ENCODE data around the gene NUMB.
"Not testable (repeated sequence)": the region's sequence is repeated elsewhere in the genome, so short reads cannot be mapped to it uniquely, and the experiment has no call there.

The NUMB gene

DNA sequence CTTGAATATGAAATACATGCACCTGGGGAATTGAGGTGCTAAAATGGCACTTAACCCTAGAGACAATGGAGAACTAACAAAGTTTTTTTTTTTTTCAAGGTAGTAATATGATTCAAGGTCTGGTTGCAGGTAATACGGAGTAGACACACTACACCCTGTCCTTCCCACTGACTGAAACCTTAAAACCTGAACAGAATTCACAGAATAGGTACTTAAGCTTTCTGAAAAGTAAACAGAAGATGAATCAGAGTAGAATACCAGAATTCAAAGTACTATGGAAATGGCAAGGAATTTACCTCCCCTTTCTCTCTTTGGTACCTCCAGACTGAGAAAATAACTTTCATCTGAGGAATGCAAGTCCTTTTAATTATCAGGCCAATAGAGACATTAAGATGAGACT, 133.8 kb downstream of the NUMB start:
- Mint-ChIP-seq H3K4me1 (peaks cover 22% of the 10 kb centered on the region), H3K9me3 (no peaks in the 10 kb centered on the region), H3K4me3 (no peak overlapping the region), H3K36me3 (ENCODE audit: insufficient read depth) (peaks cover 5% of the 10 kb centered on the region), H3K27me3 (no peaks in the 10 kb centered on the region), H3K27ac (ENCODE audit: low read depth) (no peak overlapping the region)
- no peak for ATAC-seq (replicated peaks; ENCODE audit: extremely low read depth, poor library complexity, severe bottlenecking)
- no peak for DNase-seq (ENCODE audit: low spot score in 2 of 2)

DNA sequence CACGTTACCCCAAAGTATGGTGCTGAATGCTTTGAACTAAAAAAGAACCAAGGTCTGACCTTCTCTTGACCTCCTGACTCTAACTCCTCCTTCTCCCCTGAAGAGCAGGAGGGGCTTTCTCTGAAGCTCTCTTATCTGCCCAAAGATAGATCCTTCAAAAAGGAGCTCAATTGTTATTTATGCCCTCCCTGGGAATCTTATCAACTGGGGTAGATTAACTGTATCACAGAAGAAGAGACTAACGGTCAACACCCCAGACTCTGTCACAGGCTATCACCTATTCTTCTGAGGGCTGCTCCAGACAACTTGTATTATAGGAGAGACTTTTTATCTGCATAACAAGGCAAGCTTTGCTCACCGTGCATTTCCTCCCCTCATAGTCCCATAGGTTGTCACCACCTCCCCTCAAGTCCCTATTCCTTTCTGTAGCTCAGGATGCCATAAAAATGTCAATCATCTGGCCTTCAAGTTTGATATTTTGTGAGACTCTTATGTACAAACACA, 134.4 kb downstream of the NUMB start:
- H3K27me3 Mint-ChIP-seq = no peaks in the 10 kb centered on the region
- DNase-seq (ENCODE audit: low spot score in 2 of 2) = no peak
- no peak overlapping the region for H3K4me3 Mint-ChIP-seq
- no peak overlapping the region for H3K27ac Mint-ChIP-seq (ENCODE audit: low read depth)
- no peak for ATAC-seq (replicated peaks; ENCODE audit: extremely low read depth, poor library complexity, severe bottlenecking)
- peaks cover 22% of the 10 kb centered on the region for H3K4me1 Mint-ChIP-seq
- peaks cover 5% of the 10 kb centered on the region for H3K36me3 Mint-ChIP-seq (ENCODE audit: insufficient read depth)
- no peaks in the 10 kb centered on the region for H3K9me3 Mint-ChIP-seq

DNA sequence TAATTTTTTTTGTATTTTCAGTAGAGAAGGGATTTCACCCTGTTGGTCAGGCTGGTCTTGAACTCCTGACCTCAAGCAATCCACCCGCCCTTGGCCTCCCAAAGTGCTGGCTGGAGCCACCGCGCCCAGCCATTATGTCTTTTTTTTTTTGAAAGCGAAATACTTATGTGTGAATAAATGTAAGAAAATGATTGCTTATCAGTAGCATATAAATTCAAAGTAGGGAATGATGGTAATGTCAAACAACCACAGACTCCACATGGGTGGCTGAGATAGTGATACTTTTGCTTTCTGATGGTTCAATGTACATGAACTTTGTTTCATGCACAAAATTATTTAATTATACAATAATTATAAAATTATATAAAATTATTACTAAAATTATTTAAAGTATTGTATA, 145.2 kb downstream of the NUMB start:
- ATAC-seq (replicated peaks; ENCODE audit: extremely low read depth, poor library complexity, severe bottlenecking) (no peak), DNase-seq (ENCODE audit: low spot score in 2 of 2) (no peak)
- Mint-ChIP-seq H3K4me1 (no peaks in the 10 kb centered on the region), H3K36me3 (ENCODE audit: insufficient read depth) (peaks cover 3% of the 10 kb centered on the region), H3K27me3 (no peaks in the 10 kb centered on the region), H3K4me3 (no peak overlapping the region), H3K9me3 (no peaks in the 10 kb centered on the region), H3K27ac (ENCODE audit: low read depth) (no peak overlapping the region)

DNA sequence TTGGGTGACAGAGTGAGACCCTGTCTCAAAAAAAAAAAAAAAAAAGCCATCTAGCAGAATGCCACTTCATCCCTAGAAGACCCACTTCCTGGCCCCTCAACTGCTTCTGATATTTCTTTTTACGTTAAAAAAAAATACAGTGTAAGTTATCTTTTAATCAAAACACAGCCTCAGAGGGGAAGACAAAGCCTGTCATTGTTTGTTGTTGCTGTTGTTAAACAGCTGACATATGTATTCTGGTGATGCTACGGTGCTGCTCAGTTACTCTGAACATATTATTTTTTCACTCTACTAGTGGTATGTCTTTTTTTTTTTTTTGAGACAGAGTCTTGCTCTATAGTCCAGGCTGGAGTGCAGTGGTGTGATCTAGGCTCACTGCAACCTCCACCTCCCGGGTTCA, 145.7 kb downstream of the NUMB start:
- no peak for ATAC-seq (replicated peaks; ENCODE audit: extremely low read depth, poor library complexity, severe bottlenecking)
- no peaks in the 10 kb centered on the region for H3K9me3 Mint-ChIP-seq
- no peaks in the 10 kb centered on the region for H3K4me1 Mint-ChIP-seq
- no peak overlapping the region for H3K4me3 Mint-ChIP-seq
- no peaks in the 10 kb centered on the region for H3K27me3 Mint-ChIP-seq
- no peak for DNase-seq (ENCODE audit: low spot score in 2 of 2)
- peaks cover 3% of the 10 kb centered on the region for H3K36me3 Mint-ChIP-seq (ENCODE audit: insufficient read depth)
- H3K27ac Mint-ChIP-seq (ENCODE audit: low read depth) = no peak overlapping the region

- DNase-seq (ENCODE audit: low spot score in 2 of 2) (no peak), ATAC-seq (replicated peaks; ENCODE audit: extremely low read depth, poor library complexity, severe bottlenecking) (no peak)
- Mint-ChIP-seq H3K27me3 (no peaks in the 10 kb centered on the region), H3K4me3 (no peak overlapping the region), H3K4me1 (peaks cover 4% of the 10 kb centered on the region), H3K9me3 (no peaks in the 10 kb centered on the region), H3K36me3 (ENCODE audit: insufficient read depth) (peaks cover 3% of the 10 kb centered on the region), H3K27ac (ENCODE audit: low read depth) (no peak overlapping the region)
Measured at GRCh38 chr14:73311708-73312030, 146.7 kb downstream of the NUMB start.

DNA sequence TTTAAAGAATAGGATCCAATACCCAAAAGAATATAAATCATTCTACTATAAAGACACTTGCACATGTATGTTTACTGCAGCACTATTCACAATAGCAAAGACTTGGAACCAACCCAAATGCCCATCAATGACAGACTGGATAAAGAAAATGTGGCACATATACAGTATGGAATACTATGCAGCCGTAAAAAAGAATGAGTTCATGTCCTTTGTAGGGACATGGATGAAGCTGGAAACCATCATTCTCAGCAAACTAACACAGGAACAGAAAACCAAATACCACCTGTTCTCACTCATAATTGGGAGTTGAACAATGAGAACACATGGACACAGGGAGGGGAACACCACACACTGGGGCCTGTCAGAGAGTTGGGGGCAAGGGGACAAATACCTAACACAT, 149.1 kb downstream of the NUMB start:
- ATAC-seq (replicated peaks; ENCODE audit: extremely low read depth, poor library complexity, severe bottlenecking); H3K4me1 Mint-ChIP-seq; DNase-seq (ENCODE audit: low spot score in 2 of 2); H3K27me3 Mint-ChIP-seq; H3K4me3 Mint-ChIP-seq; H3K27ac Mint-ChIP-seq (ENCODE audit: low read depth); H3K36me3 Mint-ChIP-seq (ENCODE audit: insufficient read depth); H3K9me3 Mint-ChIP-seq: not testable (repeated sequence)

DNA sequence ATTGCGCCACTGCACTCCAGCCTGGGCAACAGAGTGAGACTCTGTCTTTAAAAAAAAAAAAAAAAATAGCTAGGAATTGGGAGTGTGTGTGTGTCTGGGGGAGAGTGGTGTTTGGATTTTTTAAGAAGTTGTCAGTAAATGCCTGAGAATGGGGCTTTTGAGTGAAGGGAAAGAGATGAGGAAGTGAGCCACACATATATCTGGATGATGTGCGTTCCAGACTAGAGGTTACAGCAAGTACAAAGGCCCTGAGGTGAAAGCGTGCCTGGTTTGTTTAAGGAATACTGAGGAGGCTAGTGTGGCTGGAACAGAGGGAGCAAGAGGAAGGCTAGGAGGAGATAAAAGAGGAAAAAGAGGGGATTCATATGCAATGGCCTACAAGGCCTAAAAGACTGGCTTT, 151.1 kb downstream of the NUMB start:
- H3K9me3 Mint-ChIP-seq = no peaks in the 10 kb centered on the region
- H3K4me1 Mint-ChIP-seq = peaks cover 4% of the 10 kb centered on the region
- H3K27ac Mint-ChIP-seq (ENCODE audit: low read depth) = no peak overlapping the region
- no peak for DNase-seq (ENCODE audit: low spot score in 2 of 2)
- H3K27me3 Mint-ChIP-seq = no peaks in the 10 kb centered on the region
- H3K36me3 Mint-ChIP-seq (ENCODE audit: insufficient read depth) = no peaks in the 10 kb centered on the region
- no peak for ATAC-seq (replicated peaks; ENCODE audit: extremely low read depth, poor library complexity, severe bottlenecking)
- H3K4me3 Mint-ChIP-seq = no peak overlapping the region

DNA sequence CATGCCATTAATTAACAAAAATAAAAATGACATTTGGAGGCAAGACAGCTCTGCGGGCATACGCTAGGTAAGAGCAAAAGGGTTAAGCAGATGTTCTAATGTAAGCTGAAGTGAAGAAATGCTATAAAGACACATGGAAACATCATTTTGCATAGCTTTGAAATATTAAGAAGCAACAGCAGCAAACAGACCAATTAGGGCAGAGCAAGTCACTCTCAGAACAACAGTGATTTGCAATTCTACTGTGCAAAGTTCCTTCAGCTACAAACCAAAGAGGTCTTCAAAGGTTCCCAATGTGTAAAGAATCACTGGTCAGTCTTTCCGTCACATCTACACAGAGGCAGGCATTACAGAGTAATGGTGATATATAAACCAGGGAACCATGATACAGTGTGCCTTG, 152.8 kb downstream of the NUMB start:
- no peak for DNase-seq (ENCODE audit: low spot score in 2 of 2)
- no peak for ATAC-seq (replicated peaks; ENCODE audit: extremely low read depth, poor library complexity, severe bottlenecking)
- H3K27ac Mint-ChIP-seq (ENCODE audit: low read depth) = no peak overlapping the region

DNA sequence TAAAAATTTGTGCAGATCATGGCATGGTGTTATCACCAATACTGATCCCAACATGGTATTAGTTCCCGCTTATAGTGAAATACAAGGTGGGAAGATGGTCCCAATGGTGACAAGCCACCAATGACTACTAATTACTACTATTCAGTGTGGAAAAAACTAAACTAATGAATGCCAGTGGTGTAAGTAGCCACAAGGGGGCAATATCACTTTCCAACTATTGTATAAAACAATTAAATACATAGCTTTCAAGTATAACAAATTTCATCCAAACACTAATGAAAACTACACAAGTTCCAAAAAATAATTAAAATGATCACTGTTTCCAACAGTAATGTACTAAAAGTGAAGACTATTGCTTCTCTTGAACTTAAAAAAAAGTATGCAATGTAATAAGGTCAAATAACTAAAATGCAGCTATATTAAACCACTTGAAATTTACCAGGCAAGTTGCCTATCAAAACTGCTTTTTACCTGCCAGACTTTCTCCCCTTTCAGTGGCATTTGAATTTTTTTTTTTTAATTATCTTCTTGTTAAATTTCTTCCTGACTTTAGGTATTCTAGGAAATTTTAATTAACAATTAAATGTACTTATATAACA, 163.0 kb downstream of the NUMB start:
- no peaks in the 10 kb centered on the region for H3K9me3 Mint-ChIP-seq
- ATAC-seq (replicated peaks; ENCODE audit: extremely low read depth, poor library complexity, severe bottlenecking) (no peak), DNase-seq (ENCODE audit: low spot score in 2 of 2) (no peak)
- no peak overlapping the region for H3K27ac Mint-ChIP-seq (ENCODE audit: low read depth)
- peaks cover 11% of the 10 kb centered on the region for H3K36me3 Mint-ChIP-seq (ENCODE audit: insufficient read depth)
- H3K4me3 Mint-ChIP-seq = no peak overlapping the region
- no peaks in the 10 kb centered on the region for H3K4me1 Mint-ChIP-seq
- H3K27me3 Mint-ChIP-seq = no peaks in the 10 kb centered on the region

More for the DNA sequence above, 152.8 kb downstream of the NUMB start:
- peaks cover 4% of the 10 kb centered on the region for H3K4me1 Mint-ChIP-seq
- no peak overlapping the region for H3K4me3 Mint-ChIP-seq
- H3K27me3 Mint-ChIP-seq = no peaks in the 10 kb centered on the region
- no peaks in the 10 kb centered on the region for H3K9me3 Mint-ChIP-seq
- no peaks in the 10 kb centered on the region for H3K36me3 Mint-ChIP-seq (ENCODE audit: insufficient read depth)

DNA sequence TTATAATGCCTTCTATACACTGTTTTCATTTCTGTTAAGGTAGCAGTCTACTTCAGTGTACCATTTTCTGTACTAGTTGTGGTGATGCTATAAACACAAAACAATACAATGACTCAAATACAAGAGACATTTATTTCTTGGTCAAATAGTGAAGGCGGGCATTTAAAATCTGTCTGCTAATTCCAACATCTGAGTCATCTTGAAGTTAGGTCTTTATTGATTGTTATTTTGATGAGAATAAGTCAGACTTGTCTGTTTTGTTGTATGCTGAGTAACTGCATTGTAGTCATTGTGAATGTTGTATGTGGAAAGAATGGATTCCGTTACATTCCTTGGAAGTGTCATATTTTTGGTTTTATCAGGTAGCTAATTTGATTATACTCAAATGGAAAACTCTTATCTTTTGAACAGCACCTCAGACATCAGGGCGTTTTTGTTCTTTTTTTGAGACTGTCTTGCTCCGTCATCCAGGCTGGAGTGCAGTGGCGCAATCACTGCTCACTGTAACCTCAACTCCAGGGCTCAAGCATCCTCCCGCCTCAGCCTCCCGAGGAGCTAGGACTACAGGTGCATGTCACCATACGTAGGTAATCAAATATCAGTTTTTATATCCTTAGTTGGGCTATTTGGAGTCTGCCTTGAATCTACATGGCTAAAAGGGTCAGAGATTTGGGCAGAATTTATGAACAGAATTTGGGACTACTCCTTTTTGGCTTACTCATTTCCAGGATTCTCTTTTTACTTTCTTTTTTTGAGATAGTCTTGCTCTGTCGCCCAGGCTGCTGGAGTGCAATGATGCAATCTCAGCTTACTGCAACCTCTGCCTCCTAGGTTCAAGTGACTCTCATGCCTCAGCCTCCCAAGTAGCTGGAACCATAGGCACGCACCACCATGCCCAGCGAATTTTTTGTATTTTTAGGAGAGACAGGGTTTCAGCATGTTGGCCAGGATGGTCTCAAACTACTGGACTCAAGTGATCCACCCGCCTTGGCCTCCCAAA, 164.3 kb downstream of the NUMB start:
- Mint-ChIP-seq H3K9me3 (no peaks in the 10 kb centered on the region), H3K27me3 (no peaks in the 10 kb centered on the region), H3K4me3 (no peak overlapping the region), H3K4me1 (no peaks in the 10 kb centered on the region), H3K27ac (ENCODE audit: low read depth) (no peak overlapping the region), H3K36me3 (ENCODE audit: insufficient read depth) (peaks cover 11% of the 10 kb centered on the region)
- DNase-seq (ENCODE audit: low spot score in 2 of 2) (no peak), ATAC-seq (replicated peaks; ENCODE audit: extremely low read depth, poor library complexity, severe bottlenecking) (no peak)

DNA sequence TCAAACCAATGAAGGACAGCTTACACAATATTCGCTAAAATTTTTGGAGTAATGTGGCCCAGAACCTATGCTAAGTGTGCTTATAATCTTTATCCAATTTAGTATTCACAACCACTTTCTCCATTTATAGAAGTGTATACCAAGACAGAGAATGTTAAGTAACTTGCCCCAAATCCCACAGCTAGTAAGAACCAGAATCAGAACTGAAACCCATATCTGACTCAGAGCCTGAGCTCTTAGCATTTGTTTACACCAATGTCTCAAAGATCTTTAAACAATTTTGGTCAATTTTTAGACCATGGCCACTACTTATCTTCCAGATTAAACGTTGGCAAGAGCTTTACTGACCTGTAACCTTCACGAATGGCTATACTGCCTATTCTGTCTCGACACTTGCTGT, 168.1 kb downstream of the NUMB start:
- Mint-ChIP-seq H3K27me3 (no peaks in the 10 kb centered on the region), H3K4me3 (no peak overlapping the region), H3K36me3 (ENCODE audit: insufficient read depth) (peaks cover 17% of the 10 kb centered on the region), H3K27ac (ENCODE audit: low read depth) (no peak overlapping the region), H3K9me3 (no peaks in the 10 kb centered on the region), H3K4me1 (no peaks in the 10 kb centered on the region)
- DNase-seq (ENCODE audit: low spot score in 2 of 2) = no peak
- no peak for ATAC-seq (replicated peaks; ENCODE audit: extremely low read depth, poor library complexity, severe bottlenecking)

DNA sequence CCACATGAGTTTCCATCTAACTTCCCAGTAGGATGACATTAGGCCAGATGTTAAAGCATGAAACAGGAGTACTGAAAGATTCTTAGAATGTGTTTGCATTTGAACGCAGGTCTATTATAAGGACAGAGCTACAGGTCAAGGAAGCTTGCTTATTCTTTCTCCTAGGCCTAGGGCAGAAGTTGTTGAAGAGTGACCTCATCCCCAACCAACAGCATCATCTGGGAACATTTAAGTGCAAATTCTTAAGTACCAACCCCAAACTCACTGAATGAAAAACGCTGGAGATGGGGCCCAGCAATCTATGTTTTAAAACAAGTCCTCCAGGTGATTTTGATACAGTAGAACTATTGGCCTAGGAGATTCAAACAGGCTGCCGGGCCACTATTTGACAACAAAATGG, 168.6 kb downstream of the NUMB start:
- DNase-seq (ENCODE audit: low spot score in 2 of 2) = no peak
- H3K27me3 Mint-ChIP-seq = no peaks in the 10 kb centered on the region
- no peaks in the 10 kb centered on the region for H3K9me3 Mint-ChIP-seq
- ATAC-seq (replicated peaks; ENCODE audit: extremely low read depth, poor library complexity, severe bottlenecking) = no peak
- peaks cover 20% of the 10 kb centered on the region for H3K36me3 Mint-ChIP-seq (ENCODE audit: insufficient read depth)
- H3K4me1 Mint-ChIP-seq = no peaks in the 10 kb centered on the region
- H3K27ac Mint-ChIP-seq (ENCODE audit: low read depth) = no peak overlapping the region
- no peak overlapping the region for H3K4me3 Mint-ChIP-seq

DNA sequence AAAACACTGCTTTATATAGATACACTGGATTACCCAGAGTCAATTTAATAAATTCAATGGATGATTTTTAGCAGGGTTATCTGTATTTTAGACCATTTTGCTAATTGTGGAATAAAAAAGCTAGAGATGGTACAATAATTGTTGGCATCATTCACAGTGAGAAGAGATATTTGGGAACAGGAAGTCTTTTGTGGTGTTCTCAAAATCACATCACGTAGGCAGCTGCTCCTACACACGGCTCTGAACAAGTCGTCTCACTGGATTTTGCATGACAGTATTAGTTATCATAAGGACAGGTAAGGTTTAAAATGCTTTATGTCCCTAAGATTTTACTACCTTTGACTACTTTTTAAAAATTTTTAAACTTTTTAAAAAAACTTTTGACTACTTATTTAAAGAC, 169.0 kb downstream of the NUMB start:
- Mint-ChIP-seq H3K27ac (ENCODE audit: low read depth) (no peak overlapping the region), H3K9me3 (no peaks in the 10 kb centered on the region)

More for the DNA sequence above, 169.0 kb downstream of the NUMB start:
- H3K27me3 Mint-ChIP-seq = no peaks in the 10 kb centered on the region
- no peak overlapping the region for H3K4me3 Mint-ChIP-seq
- no peaks in the 10 kb centered on the region for H3K4me1 Mint-ChIP-seq
- ATAC-seq (replicated peaks; ENCODE audit: extremely low read depth, poor library complexity, severe bottlenecking) (no peak), DNase-seq (ENCODE audit: low spot score in 2 of 2) (no peak)
- peaks cover 20% of the 10 kb centered on the region for H3K36me3 Mint-ChIP-seq (ENCODE audit: insufficient read depth)

Measured in central memory CD8-positive, alpha-beta T cell (primary cell).